ENCODE measurements around the gene KCNT1. TPM values are rescaled to one million over a fixed set of nuclear protein-coding genes. Genes with fewer than 3 reads are reported as not detected.

Gene KCNT1
- total RNA-seq, 2 experiments from 2014 or later = 0.11 to 0.22 TPM

GRCh38 chr9:135780086-135780485, 78.1 kb downstream of the KCNT1 start:
- TF ChIP-seq CTCF (IDR thresholded peaks at IDR 0.05) = no peak
- DNase-seq (no peak), ATAC-seq (ENCODE audit: poor library complexity) (no peak)
- POLR2A ChIA-PET = no interaction called here
- Mint-ChIP-seq H3K4me1 (ENCODE audit: low read depth) (no peaks in the 10 kb centered on the region), H3K27ac (no peak overlapping the region), H3K36me3 (ENCODE audit: low read depth) (no peaks in the 10 kb centered on the region), H3K9me3 (no peaks in the 10 kb centered on the region), H3K27me3 (no peaks in the 10 kb centered on the region), H3K4me3 (no peak overlapping the region)
- no peaks in the 10 kb centered on the region for H3K4me1 ChIP-seq (ENCODE audit: insufficient read depth, low read length)
- no peaks in the 10 kb centered on the region for H3K9me3 ChIP-seq (ENCODE audit: control insufficient read depth in 1 of 2, insufficient read depth in 1 of 2, low read length in 2 of 2)
- H3K27ac ChIP-seq (ENCODE audit: low read depth in 1 of 2, low read length in 2 of 2) = no peak overlapping the region
- CTCF ChIA-PET = no interaction called here
- H3K27me3 ChIP-seq (ENCODE audit: control insufficient read depth in 1 of 2, insufficient read depth in 2 of 2, low read length in 2 of 2) = no peaks in the 10 kb centered on the region
- intact Hi-C loops (cut with DNase I, micrococcal nuclease) = no loop called here
- no peak overlapping the region for H3K4me3 ChIP-seq (ENCODE audit: low read length)
- H3K36me3 ChIP-seq (ENCODE audit: insufficient read depth, low read length) = no peaks in the 10 kb centered on the region

GRCh38 chr9:135780626-135781025, 78.6 kb downstream of the KCNT1 start:
- ATAC-seq (ENCODE audit: poor library complexity) (no peak), DNase-seq (no peak)
- TF ChIP-seq CTCF (IDR thresholded peaks at IDR 0.05) = no peak
- Histone ChIP-seq H3K9me3 (ENCODE audit: control insufficient read depth in 1 of 2, insufficient read depth in 1 of 2, low read length in 2 of 2) (no peaks in the 10 kb centered on the region), H3K36me3 (ENCODE audit: insufficient read depth, low read length) (no peaks in the 10 kb centered on the region), H3K4me1 (ENCODE audit: insufficient read depth, low read length) (no peaks in the 10 kb centered on the region), H3K27me3 (ENCODE audit: control insufficient read depth in 1 of 2, insufficient read depth in 2 of 2, low read length in 2 of 2) (no peaks in the 10 kb centered on the region), H3K27ac (ENCODE audit: low read depth in 1 of 2, low read length in 2 of 2) (no peak overlapping the region), H3K4me3 (ENCODE audit: low read length) (no peak overlapping the region)
- Mint-ChIP-seq H3K27me3 (no peaks in the 10 kb centered on the region), H3K36me3 (ENCODE audit: low read depth) (no peaks in the 10 kb centered on the region), H3K4me1 (ENCODE audit: low read depth) (no peaks in the 10 kb centered on the region), H3K9me3 (no peaks in the 10 kb centered on the region), H3K4me3 (no peak overlapping the region), H3K27ac (no peak overlapping the region)
- ChIA-PET CTCF (no interaction called here), POLR2A (no interaction called here)
- intact Hi-C loops (cut with DNase I, micrococcal nuclease) = no loop called here

DNA sequence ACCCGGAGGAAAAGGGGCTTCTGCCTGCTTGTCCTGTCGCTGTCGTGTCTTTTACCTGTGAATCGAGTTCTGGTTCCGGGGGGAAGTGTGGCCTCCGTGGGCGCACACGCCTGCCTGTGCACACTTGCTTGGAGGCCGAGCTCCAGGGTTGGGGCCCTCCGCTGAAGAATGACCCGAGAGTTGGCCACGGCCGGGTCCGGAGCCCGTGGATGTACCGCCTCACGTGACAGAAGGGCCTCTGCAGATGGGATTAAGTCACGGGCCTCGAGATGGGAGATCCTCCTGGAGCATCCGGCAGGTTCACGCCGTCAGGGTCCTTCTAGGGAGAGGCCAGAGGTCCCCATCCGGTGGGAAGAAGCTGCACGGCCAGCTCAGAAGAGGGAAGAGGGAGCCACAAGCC, 81.0 kb downstream of the KCNT1 start:
- no peaks in the 10 kb centered on the region for H3K9me3 ChIP-seq (ENCODE audit: control insufficient read depth in 1 of 2, insufficient read depth in 1 of 2, low read length in 2 of 2)
- ChIA-PET POLR2A (no interaction called here), CTCF (no interaction called here)
- no peaks in the 10 kb centered on the region for H3K9me3 Mint-ChIP-seq
- no peaks in the 10 kb centered on the region for H3K36me3 Mint-ChIP-seq (ENCODE audit: low read depth)
- intact Hi-C loops (cut with DNase I, micrococcal nuclease) = no loop called here
- no peaks in the 10 kb centered on the region for H3K27me3 ChIP-seq (ENCODE audit: control insufficient read depth in 1 of 2, insufficient read depth in 2 of 2, low read length in 2 of 2)
- no peak for TF ChIP-seq CTCF (IDR thresholded peaks at IDR 0.05)
- DNase-seq (no peak), ATAC-seq (ENCODE audit: poor library complexity) (no peak)
- H3K27ac ChIP-seq (ENCODE audit: low read depth in 1 of 2, low read length in 2 of 2) = no peak overlapping the region
- H3K4me1 ChIP-seq (ENCODE audit: insufficient read depth, low read length) = no peaks in the 10 kb centered on the region
- H3K4me3 ChIP-seq (ENCODE audit: low read length) = no peak overlapping the region
- H3K4me3 Mint-ChIP-seq = no peak overlapping the region
- no peaks in the 10 kb centered on the region for H3K4me1 Mint-ChIP-seq (ENCODE audit: low read depth)
- no peaks in the 10 kb centered on the region for H3K36me3 ChIP-seq (ENCODE audit: insufficient read depth, low read length)
- no peak overlapping the region for H3K27ac Mint-ChIP-seq
- no peaks in the 10 kb centered on the region for H3K27me3 Mint-ChIP-seq

Measured in CD4-positive, alpha-beta T cell (primary cell).